ENCODE results near the gene CMTM4.

- no peak for TF ChIP-seq CTCF (IDR thresholded peaks at IDR 0.05)
- TF ChIP-seq POLR2A (IDR thresholded peaks at IDR 0.05), result no peak
Observed at GRCh38 chr16:66690106-66690847, 6.3 kb downstream of the CMTM4 start.

Measured in esophagus squamous epithelium (tissue), 4 donors.